ACC112 (cell line): ENCODE data around the gene MAGI2.
"Not testable (repeated sequence)": the region's sequence is repeated elsewhere in the genome, so short reads cannot be mapped to it uniquely, and the experiment has no call there.

ENCODE experiments used
- H2AFZ ChIP-seq: fragments of 200-600 bp; sonication (generic); one replicate; pipeline ENCODE4 v1.6.0; 2017; ENCODE audit warnings: antibody characterized with exemption, low read length; ENCODE audit not compliant: unreplicated experiment
- H3K27ac ChIP-seq: fragments of 200-600 bp; sonication (generic); 2 replicates; pipeline ENCODE4 v1.5.1; 2014; ENCODE audit warnings: low read depth, mild to moderate bottlenecking, antibody characterized with exemption, low read length, moderate library complexity
- H3K27me3 ChIP-seq: fragments of 200-600 bp; sonication (generic); 2 replicates; pipeline ENCODE4 v1.6.1; 2014; ENCODE audit warnings: mild to moderate bottlenecking, antibody characterized with exemption, low read length, moderate library complexity, mixed read lengths; ENCODE audit not compliant: insufficient read depth
- H3K36me3 ChIP-seq: fragments of 200-600 bp; sonication (generic); 2 replicates; pipeline ENCODE4 v1.6.1; 2016; ENCODE audit warnings: mild to moderate bottlenecking, antibody characterized with exemption, low read length, moderate library complexity, mixed read lengths; ENCODE audit not compliant: insufficient read depth
- H3K4me1 ChIP-seq: fragments of 200-600 bp; sonication (generic); one replicate; pipeline ENCODE4 v1.6.1; 2016; ENCODE audit warnings: low read length, mixed read lengths; ENCODE audit not compliant: insufficient read depth, unreplicated experiment, control insufficient read depth
- H3K4me3 ChIP-seq: fragments of 200-600 bp; sonication (generic); 2 replicates; pipeline ENCODE4 v1.5.1; 2014; ENCODE audit warnings: mild to moderate bottlenecking, low read depth, low read length
- H3K79me2 ChIP-seq: fragments of 200-600 bp; sonication (generic); one replicate; pipeline ENCODE4 v1.6.0; 2016; ENCODE audit warnings: low read length; ENCODE audit not compliant: control insufficient read depth, unreplicated experiment, insufficient read depth

MAGI2 gene

DNA sequence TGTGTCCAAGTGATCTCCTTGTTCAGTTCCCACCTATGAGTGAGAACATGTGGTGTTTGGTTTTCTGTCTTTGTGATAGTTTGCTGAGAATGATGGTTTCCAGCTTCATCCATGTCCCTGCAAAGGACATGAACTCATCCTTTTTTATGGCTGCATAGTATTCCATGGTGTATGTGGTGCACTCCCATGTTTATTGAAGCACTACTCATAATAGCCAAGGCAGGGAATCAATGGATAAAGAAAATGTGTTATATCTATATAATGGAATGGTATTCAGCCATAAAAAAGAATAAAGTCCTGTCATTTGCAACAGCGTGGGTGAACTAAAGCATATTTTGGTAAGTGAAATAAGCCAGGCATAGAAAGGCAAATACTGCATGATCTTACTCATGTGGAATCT is 1213.3 kb downstream of the MAGI2 start:
- not testable (repeated sequence) for H3K27ac ChIP-seq, H3K27me3 ChIP-seq, H2AFZ ChIP-seq, H3K4me1 ChIP-seq, H3K4me3 ChIP-seq, H3K79me2 ChIP-seq, H3K36me3 ChIP-seq

DNA sequence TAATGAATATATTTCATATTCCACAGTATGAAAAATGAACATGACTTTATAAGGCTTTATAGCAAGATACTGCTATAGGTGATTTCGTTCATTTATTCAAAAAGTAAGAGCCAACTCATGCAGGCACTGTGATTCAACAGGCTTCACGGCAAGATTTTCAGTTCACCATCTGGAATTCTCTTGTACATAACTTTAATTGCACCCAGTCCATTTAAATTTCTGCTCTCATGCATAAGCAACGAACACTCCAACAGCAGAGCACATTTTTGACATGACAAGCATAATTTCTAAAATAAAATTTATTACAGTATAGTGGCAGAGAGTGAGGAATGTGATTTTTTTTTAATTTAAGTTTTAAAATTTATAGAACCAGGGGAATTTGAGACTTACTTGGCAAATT is 1218.8 kb downstream of the MAGI2 start:
- Histone ChIP-seq H3K79me2 (no peaks in the 10 kb centered on the region), H3K27me3 (no peaks in the 10 kb centered on the region), H3K4me3 (no peak overlapping the region), H2AFZ (no peak overlapping the region), H3K27ac (no peak overlapping the region), H3K4me1 (no peaks in the 10 kb centered on the region), H3K36me3 (no peaks in the 10 kb centered on the region)

DNA sequence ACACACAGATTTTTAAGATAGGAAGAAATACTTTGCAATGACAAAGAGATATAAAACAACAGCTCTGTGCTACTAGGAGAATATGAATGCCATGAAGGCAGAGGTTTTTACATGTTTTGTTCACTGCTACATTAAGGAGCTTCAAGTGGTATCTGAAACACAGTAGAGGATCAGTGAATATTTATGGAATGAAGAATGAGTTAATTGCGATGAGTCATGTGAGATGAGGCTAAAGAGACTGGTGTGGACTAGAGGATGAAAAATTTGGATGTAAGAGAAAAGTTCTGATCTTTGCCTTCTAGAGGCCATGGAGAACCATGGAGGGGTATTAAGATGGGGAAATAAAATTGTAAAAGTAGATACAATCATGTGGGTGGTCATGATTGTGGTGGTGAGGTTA is 1220.7 kb downstream of the MAGI2 start:
- H3K4me1 ChIP-seq = no peaks in the 10 kb centered on the region
- no peaks in the 10 kb centered on the region for H3K79me2 ChIP-seq
- H3K27me3 ChIP-seq = no peaks in the 10 kb centered on the region
- H3K4me3 ChIP-seq = no peak overlapping the region
- H3K36me3 ChIP-seq = no peaks in the 10 kb centered on the region
- no peak overlapping the region for H2AFZ ChIP-seq
- no peak overlapping the region for H3K27ac ChIP-seq

DNA sequence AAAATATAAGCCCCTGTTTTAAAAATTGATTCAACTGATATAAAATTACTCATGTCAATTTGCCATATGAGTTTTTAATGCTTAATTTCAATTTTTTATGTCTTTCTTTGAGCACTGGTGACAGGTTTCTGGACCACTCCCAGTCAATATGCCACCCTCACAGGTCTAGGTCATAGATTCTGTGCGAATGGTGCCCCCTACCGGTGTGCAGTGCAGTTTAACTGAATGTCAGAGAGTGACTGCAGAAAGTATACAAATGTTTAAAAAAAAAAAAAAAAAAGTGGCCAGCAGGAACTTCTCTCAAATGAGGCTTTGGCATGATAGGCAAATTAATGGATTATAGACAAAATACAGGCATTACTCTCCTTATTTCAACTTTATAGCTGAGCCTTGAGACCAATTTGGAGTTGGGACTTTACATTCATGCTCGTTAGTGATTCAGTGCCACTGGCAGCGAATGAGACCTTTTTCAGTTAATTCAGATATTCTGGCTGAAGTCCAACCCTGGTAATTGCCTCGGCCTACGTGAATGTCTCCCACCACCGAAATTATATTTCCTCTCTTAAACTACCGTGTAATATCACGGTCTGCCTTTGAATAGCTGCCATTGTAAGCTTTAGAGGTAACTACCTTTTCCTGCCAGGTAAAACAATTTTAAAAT is 1227.3 kb downstream of the MAGI2 start:
- H3K27me3 ChIP-seq = no peaks in the 10 kb centered on the region

DNA sequence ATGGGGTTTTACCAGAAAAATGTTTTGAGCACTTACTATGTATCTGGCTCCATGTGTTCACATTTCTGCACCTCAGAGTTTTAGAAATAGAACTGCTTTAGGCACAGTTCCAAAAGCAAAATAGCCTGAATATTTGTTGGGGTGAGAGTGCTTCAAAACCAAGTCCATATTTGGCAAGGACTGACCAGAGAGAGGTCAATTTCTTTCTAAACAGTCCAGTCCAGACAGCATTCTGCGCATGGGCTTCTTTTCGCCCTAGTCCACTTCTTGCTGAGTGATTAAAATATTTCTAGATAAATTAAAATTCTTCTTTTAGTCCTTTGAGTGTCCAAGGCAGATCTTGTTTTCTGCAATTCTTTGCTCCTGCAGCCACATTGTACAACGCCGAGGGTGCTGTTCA is 1227.9 kb downstream of the MAGI2 start:
- Histone ChIP-seq H3K4me1 (no peaks in the 10 kb centered on the region), H3K4me3 (no peak overlapping the region), H2AFZ (no peak overlapping the region), H3K27me3 (no peaks in the 10 kb centered on the region), H3K36me3 (no peaks in the 10 kb centered on the region), H3K79me2 (no peaks in the 10 kb centered on the region), H3K27ac (no peak overlapping the region)

More for the DNA sequence above, 1227.3 kb downstream of the MAGI2 start:
- Histone ChIP-seq H3K79me2 (no peaks in the 10 kb centered on the region), H2AFZ (no peak overlapping the region), H3K4me3 (no peak overlapping the region), H3K36me3 (no peaks in the 10 kb centered on the region), H3K4me1 (no peaks in the 10 kb centered on the region), H3K27ac (no peak overlapping the region)

DNA sequence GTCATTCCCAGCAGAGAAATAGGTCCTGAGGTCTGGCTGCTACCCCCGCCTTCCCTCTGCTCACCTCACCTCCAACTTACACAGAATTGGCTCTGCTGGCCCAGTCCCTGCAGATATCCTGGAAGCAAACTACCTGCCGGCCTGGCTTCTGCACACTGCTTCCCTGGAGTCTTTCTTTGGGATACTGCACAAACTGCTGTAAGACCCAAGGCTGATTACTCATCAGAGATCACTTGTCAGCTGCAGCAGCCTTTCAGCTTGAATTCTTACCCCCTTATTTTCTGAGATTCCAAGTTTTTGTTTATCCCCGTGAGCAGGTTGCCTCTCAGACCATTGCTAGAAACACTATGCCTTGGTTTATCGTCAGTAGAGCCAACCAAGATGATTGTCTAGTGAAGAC is 1228.5 kb downstream of the MAGI2 start:
- Histone ChIP-seq H3K79me2 (no peaks in the 10 kb centered on the region), H3K4me3 (no peak overlapping the region), H3K4me1 (no peaks in the 10 kb centered on the region), H3K27me3 (no peaks in the 10 kb centered on the region), H3K36me3 (no peaks in the 10 kb centered on the region), H2AFZ (no peak overlapping the region), H3K27ac (no peak overlapping the region)

DNA sequence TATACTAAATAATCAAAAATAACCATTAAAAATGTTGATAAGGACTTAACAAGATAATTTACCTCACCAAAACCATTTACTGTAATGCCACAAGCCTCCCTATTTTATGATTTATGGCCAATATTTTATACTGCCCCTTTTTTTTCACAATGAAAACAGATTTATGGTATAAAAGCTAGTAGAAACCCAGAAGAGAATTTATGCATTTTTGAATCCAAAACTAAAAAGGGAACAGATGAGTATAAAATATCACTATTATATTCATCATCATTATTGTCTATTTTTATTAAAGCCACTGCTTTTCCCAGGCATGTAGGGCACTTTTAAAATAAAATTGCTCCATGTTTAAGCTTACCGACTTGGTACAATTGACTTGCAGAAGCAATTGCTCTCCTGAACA is 1229.9 kb downstream of the MAGI2 start:
- Histone ChIP-seq H3K79me2 (no peaks in the 10 kb centered on the region), H3K27ac (no peak overlapping the region), H2AFZ (no peak overlapping the region), H3K4me3 (no peak overlapping the region), H3K4me1 (peaks cover 7% of the 10 kb centered on the region), H3K36me3 (no peaks in the 10 kb centered on the region), H3K27me3 (no peaks in the 10 kb centered on the region)

DNA sequence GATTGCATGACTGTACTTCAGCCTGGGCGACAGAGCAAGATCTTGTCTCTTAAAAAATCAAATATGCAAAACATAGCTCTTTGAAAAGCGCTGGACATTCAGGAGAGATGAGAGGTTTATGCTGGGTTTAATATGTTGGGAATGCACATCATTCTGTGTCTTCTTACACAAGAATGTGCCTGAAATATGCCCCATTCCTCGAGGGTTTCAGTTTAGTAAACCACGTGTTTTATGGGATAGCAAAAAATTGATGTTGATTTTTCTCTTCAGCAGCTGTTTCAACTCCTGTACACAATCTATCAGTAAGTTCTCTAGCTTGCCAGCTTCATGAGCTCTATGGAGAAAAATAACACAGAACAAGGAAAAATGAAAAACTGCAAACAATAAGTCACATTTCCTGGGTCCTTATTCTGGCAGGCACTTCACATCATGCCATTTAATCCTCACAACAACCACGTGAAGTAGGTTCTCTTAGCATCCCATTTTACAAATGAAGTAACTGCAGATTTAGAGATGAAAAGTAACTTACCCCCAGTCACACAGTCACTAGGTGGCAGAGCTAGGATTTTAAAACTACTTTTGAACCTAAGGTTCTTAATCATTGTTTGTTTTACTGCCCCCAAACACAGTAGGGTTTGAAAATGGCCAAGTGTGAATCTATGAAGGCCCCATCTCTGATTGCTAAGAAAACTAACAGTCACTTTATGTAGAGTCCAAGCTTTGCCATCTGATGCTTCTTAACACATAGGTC is 1231.3 kb downstream of the MAGI2 start:
- Histone ChIP-seq H3K4me3 (no peak overlapping the region), H3K27ac (no peak overlapping the region), H3K79me2 (no peaks in the 10 kb centered on the region), H3K4me1 (peaks cover 16% of the 10 kb centered on the region), H2AFZ (no peak overlapping the region), H3K36me3 (no peaks in the 10 kb centered on the region), H3K27me3 (no peaks in the 10 kb centered on the region)

DNA sequence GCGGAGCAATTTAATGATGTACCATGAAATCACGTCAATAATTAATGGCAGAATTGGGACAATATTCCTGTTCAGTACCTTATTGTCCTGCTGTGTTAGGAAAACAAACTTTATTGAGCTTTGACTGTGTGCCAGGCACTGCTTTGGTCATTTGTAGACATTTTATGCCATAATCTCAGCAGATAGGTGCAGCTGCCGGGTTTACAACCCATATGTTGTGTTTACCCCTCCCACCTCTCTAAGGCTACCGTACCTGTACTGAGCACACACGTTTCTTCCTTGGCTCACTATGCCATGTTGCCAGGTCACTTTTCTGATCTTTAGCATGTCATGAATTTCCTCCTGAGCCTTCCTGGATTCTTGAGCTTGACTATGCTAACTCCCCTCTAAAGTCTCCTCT is 1232.7 kb downstream of the MAGI2 start:
- H3K79me2 ChIP-seq = no peaks in the 10 kb centered on the region
- no peak overlapping the region for H3K27ac ChIP-seq
- no peak overlapping the region for H3K4me3 ChIP-seq
- H3K27me3 ChIP-seq = no peaks in the 10 kb centered on the region
- H3K4me1 ChIP-seq = peaks cover 16% of the 10 kb centered on the region
- H2AFZ ChIP-seq = no peak overlapping the region
- no peaks in the 10 kb centered on the region for H3K36me3 ChIP-seq

DNA sequence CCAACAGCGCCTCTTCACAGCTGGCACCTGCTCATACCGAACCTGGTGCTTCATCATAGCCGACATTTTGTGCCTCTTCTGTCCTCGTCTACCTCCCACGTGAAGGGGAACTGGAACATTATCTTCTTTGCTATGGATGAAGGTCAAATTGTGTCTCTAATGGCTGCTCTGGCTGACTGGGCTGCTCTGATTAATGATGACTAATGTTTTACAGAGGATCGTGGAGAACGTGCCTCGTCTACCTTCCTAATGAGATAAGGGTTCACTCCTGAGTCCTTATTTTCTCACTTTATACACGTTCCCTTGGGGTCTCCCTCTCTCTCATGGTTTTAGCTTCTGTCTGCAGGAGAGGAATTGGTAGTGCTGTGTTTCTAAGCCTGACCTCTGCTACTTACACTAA is 1234.6 kb downstream of the MAGI2 start:
- no peaks in the 10 kb centered on the region for H3K36me3 ChIP-seq
- no peaks in the 10 kb centered on the region for H3K27me3 ChIP-seq
- H3K27ac ChIP-seq = no peak overlapping the region
- H3K4me1 ChIP-seq = peaks cover 16% of the 10 kb centered on the region
- no peak overlapping the region for H2AFZ ChIP-seq
- H3K4me3 ChIP-seq = no peak overlapping the region
- H3K79me2 ChIP-seq = no peaks in the 10 kb centered on the region

DNA sequence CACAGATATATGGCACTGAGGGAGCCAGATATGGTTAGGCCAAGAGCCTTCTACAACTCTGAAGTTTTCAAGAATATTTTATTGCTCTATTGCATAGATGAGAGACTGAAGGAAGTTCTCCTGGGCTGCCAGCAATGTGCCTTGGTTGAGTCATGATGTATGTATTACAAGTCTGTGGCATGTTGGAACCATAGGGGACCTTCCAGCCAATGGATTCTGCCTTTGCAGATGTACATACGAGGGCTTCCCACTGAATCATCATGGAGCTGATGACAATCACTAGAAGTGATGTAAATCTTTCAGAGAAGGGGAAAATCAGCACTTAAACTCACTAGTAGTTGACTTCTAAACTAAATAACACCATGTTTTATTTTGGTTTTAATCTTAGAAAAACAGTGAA is 1235.4 kb downstream of the MAGI2 start:
- Histone ChIP-seq H2AFZ (no peak overlapping the region), H3K27ac (no peak overlapping the region), H3K79me2 (no peaks in the 10 kb centered on the region), H3K27me3 (no peaks in the 10 kb centered on the region), H3K4me1 (peaks cover 16% of the 10 kb centered on the region), H3K4me3 (no peak overlapping the region), H3K36me3 (no peaks in the 10 kb centered on the region)
